Breast epithelium (tissue), 4 donors: ENCODE data around the gene SEC14L1. TPM values are rescaled to one million over a fixed set of nuclear protein-coding genes. Genes with fewer than 3 reads are reported as not detected.

Experiments
- DNase-seq, 2 donors: peaks; one replicate each; pipeline ENCODE4 v3.0.0-alpha.2; 2019; ENCODE audit warnings: low spot score in 2 of 2
- H3K27ac ChIP-seq, 2 donors: fragments of 200-600 bp; sonication (generic) in 1 of 2; one replicate each; pipeline ENCODE4 v1.5.1; 2016 to 2019; ENCODE audit warnings: mild to moderate bottlenecking in 1 of 2
- H3K27me3 ChIP-seq, 2 donors: fragments of 200-600 bp; sonication (generic) in 1 of 2; one replicate each; pipeline versions ENCODE4 v1.5.1 to v1.6.0; 2017 to 2019; ENCODE audit warnings: control low read depth in 1 of 2, mild to moderate bottlenecking in 1 of 2
- H3K36me3 ChIP-seq: fragments of 200-600 bp; one replicate; pipeline ENCODE4 v1.5.1; 2019
- H3K4me1 ChIP-seq, 2 donors: fragments of 200-600 bp; sonication (generic); one replicate each; pipeline ENCODE4 v1.5.1; 2016 to 2019; ENCODE audit warnings: control low read depth in 1 of 2
- H3K4me3 ChIP-seq, 3 donors: fragments of 200-600 bp; sonication (generic); 1 replicate in 2 of 3; 2 replicates in 1 of 3; pipeline ENCODE4 v1.5.1; 2016 to 2019; ENCODE audit warnings: mild to moderate bottlenecking in 3 of 3, moderate library complexity in 2 of 3
- H3K9me3 ChIP-seq, 2 donors: fragments of 200-600 bp; sonication (generic) in 1 of 2; one replicate each; pipeline ENCODE4 v1.5.1; 2016 to 2019; ENCODE audit warnings: control low read depth in 1 of 2
- POLR2A ChIP-seq: fragments of 450-650 bp; IDR thresholded peaks from one replicate; pipeline ENCODE4 v1.6.1; 2016; ENCODE audit warnings: antibody characterized with exemption, mild to moderate bottlenecking, moderate library complexity
- POLR2AphosphoS5 ChIP-seq, 3 donors: sonication (generic); formaldehyde crosslinking; IDR thresholded peaks; one replicate each; pipeline ENCODE4 v1.6.1; 2017; ENCODE audit warnings: antibody characterized with exemption in 3 of 3
- intact Hi-C: fragments of 100-400 bp; cut with DNase I; formaldehyde crosslinking; loops from one replicate; pipeline ENCODE4 v1.15.1; 2023; ENCODE audit warnings: low total_unique reads
- total RNA-seq, 3 donors: library from RNA; depleted of rRNA; stranded (reverse); fragments of >200 nt; gene quantifications; one replicate each; pipeline ENCODE4 v1.1.0, GENCODE V29; 2016
- TF ChIP-seq, protein P1 (sequence below), 3 donors: fragments of 450-650 bp; IDR thresholded peaks; one replicate each; pipeline ENCODE4 v1.5.1; 2016 to 2017; ENCODE audit warnings: antibody characterized with exemption in 3 of 3, mild to moderate bottlenecking in 3 of 3, moderate library complexity in 3 of 3

SEC14L1 gene
- total RNA-seq, 3 donors from 2014 or later = 52.2 to 106 (median 59.6) TPM

DNA sequence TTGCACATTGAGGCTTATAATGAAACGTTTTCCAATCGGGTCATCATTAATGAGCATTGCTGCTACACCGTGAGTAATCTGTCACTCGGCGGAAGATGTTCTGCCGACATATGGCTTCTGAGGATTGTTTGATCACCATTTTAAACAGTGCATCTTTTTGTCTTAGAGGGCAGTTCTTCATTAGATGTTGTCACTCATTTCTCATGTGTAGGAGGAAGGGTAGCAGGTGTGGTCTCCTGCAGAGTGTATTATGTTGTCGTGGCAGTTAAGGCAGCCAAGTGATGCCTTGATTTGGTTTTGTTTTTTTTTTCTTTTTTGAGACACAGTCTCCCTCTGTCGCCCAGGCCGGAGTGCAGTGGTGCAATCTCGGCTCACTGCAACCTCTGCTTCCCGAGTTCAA is 50.5 kb downstream of the SEC14L1 start:
- no peak for TF ChIP-seq POLR2AphosphoS5 (IDR thresholded peaks at IDR 0.05)
- no peak overlapping the region for H3K4me3 ChIP-seq
- intact Hi-C loops = no loop called here
- H3K27me3 ChIP-seq = no peaks in the 10 kb centered on the region
- no peak overlapping the region for H3K27ac ChIP-seq
- H3K4me1 ChIP-seq = no peaks in the 10 kb centered on the region
- H3K9me3 ChIP-seq = no peaks in the 10 kb centered on the region
- H3K36me3 ChIP-seq = no peaks in the 10 kb centered on the region
- no peak for DNase-seq

DNA sequence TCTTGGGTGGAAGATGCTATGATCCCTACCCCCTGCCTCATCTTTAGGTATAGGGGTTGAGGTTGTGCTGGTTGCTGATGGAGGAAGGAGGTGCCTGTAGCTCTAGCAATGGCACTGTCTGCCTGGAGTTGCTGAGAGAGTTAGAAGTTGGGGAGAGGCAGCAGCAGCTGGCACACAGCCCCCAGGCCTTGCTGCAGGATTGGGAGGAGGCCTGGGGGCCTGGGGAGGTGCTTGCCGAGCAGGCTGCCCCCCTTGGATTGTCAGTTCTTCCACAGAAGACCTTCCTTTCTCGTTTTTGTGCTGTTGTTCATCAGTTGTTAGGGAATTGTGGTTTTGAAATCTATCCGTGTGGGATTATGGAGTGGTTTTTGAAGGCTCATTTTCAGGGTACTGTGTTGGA is 52.9 kb downstream of the SEC14L1 start:
- H3K9me3 ChIP-seq = no peaks in the 10 kb centered on the region
- DNase-seq = no peak
- H3K36me3 ChIP-seq = peaks cover 11% of the 10 kb centered on the region
- no peak overlapping the region for H3K4me3 ChIP-seq
- no peak for TF ChIP-seq POLR2A
- TF ChIP-seq, protein P1, sequence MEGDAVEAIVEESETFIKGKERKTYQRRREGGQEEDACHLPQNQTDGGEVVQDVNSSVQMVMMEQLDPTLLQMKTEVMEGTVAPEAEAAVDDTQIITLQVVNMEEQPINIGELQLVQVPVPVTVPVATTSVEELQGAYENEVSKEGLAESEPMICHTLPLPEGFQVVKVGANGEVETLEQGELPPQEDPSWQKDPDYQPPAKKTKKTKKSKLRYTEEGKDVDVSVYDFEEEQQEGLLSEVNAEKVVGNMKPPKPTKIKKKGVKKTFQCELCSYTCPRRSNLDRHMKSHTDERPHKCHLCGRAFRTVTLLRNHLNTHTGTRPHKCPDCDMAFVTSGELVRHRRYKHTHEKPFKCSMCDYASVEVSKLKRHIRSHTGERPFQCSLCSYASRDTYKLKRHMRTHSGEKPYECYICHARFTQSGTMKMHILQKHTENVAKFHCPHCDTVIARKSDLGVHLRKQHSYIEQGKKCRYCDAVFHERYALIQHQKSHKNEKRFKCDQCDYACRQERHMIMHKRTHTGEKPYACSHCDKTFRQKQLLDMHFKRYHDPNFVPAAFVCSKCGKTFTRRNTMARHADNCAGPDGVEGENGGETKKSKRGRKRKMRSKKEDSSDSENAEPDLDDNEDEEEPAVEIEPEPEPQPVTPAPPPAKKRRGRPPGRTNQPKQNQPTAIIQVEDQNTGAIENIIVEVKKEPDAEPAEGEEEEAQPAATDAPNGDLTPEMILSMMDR (IDR thresholded peaks at IDR 0.05) = no peak
- no peak for TF ChIP-seq POLR2AphosphoS5 (IDR thresholded peaks at IDR 0.05)
- H3K27me3 ChIP-seq = no peaks in the 10 kb centered on the region
- no peak overlapping the region for H3K27ac ChIP-seq
- H3K4me1 ChIP-seq = no peaks in the 10 kb centered on the region
- intact Hi-C loops = loop anchor here (1.0 kb wide), 1 partner anchor 15 kb away; no protein-coding TSS in a partner anchor

DNA sequence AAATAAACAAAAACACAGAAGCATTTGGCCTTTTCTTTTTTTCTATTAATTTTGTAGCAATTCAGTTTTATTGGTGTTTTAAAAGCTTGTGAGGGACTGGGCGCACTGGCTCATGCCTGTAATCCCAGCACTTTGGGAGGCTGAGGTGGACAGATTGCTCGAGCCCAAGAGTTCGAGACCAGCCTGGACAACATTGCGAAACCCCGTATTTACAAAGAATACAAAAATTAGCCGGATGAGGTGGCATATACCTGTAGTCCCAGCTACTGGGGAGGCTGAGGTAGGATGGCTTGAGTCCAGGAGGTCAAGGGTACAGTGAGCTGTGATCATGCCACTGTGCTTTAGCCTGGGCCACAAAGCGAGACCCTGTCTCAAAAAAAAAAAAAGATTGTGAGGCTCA is 53.4 kb downstream of the SEC14L1 start:
- Histone ChIP-seq H3K27me3 (no peaks in the 10 kb centered on the region), H3K27ac (no peak overlapping the region), H3K4me1 (no peaks in the 10 kb centered on the region), H3K9me3 (no peaks in the 10 kb centered on the region), H3K4me3 (no peak overlapping the region), H3K36me3 (peaks cover 11% of the 10 kb centered on the region)
- intact Hi-C loops = no loop called here
- no peak for DNase-seq
- TF ChIP-seq POLR2AphosphoS5 (IDR thresholded peaks at IDR 0.05) (no peak), POLR2A (no peak)
- TF ChIP-seq, protein P1 (IDR thresholded peaks at IDR 0.05) = no peak

DNA sequence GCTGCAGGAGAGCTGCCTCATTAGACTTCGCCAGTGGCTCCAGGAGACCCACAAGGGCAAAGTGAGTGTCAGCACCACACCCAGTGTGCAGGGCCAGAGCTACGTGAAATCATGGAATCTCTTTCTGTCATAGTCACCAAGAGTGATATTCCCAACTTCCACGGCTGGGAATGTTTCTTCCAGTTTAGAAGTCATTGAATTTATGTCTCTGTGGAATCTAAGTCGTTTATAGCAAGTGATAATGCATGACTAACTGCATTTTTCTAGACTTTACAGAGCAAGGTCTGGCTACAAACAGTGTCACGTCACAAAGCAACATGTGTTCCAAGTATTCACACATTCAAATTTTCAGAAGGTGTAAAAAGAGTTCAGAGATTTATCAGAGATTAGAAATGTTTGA is 55.5 kb downstream of the SEC14L1 start:
- no peak overlapping the region for H3K27ac ChIP-seq
- H3K4me3 ChIP-seq = no peak overlapping the region
- TF ChIP-seq POLR2A (no peak), POLR2AphosphoS5 (IDR thresholded peaks at IDR 0.05) (no peak)
- TF ChIP-seq, protein P1 (IDR thresholded peaks at IDR 0.05) = no peak
- intact Hi-C loops = no loop called here
- no peaks in the 10 kb centered on the region for H3K27me3 ChIP-seq
- H3K9me3 ChIP-seq = no peaks in the 10 kb centered on the region
- peaks cover 11% of the 10 kb centered on the region for H3K36me3 ChIP-seq
- no peaks in the 10 kb centered on the region for H3K4me1 ChIP-seq
- no peak for DNase-seq

DNA sequence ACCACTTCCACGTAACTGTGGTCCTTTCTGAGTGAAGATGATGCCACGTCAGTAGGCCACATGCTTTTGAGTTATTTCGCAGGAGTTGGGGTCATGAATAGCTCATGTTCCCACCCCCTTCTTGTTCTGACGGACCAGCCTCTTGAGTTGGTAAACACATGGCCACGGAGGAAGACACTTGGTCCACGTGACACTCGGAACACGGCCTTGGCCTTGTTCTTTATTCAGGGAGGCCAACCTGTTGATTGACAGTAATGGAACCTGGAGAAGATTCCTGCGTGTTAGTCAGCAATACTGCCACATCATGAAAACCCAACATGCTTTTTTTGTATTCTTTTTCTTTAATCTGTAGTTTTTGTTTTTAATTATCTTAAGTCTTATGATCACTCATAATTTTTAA is 56.3 kb downstream of the SEC14L1 start:
- Histone ChIP-seq H3K27ac (no peak overlapping the region), H3K4me1 (no peaks in the 10 kb centered on the region), H3K36me3 (peaks cover 11% of the 10 kb centered on the region), H3K9me3 (no peaks in the 10 kb centered on the region), H3K4me3 (no peak overlapping the region), H3K27me3 (no peaks in the 10 kb centered on the region)
- intact Hi-C loops = no loop called here
- TF ChIP-seq POLR2A (no peak), POLR2AphosphoS5 (IDR thresholded peaks at IDR 0.05) (no peak)
- TF ChIP-seq, protein P1 (IDR thresholded peaks at IDR 0.05) = no peak
- DNase-seq = no peak

DNA sequence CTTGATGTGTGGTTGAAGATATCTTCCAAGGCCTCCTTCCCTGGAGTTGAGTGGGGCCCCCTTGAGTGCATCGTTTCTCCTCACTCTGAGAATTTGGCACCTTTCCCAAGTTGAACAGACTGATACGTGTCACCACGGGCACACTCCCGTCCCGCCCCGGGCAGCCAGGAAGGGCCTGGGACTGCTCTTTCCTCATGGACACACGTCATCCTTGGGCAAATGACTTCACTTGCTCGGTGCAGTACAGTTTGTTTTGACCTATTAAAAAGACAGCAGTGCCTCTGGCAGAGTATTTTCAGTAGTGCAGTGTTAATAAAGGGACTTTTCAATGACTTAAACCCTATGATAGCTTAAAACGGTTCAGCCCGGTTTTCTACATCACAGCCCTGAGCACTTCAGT is 59.9 kb downstream of the SEC14L1 start:
- DNase-seq = no peak
- Histone ChIP-seq H3K4me1 (no peaks in the 10 kb centered on the region), H3K27me3 (no peaks in the 10 kb centered on the region), H3K4me3 (no peak overlapping the region), H3K36me3 (peaks cover 22% of the 10 kb centered on the region), H3K27ac (no peak overlapping the region), H3K9me3 (no peaks in the 10 kb centered on the region)
- intact Hi-C loops = no loop called here
- TF ChIP-seq POLR2AphosphoS5 (IDR thresholded peaks at IDR 0.05) (no peak), POLR2A (no peak)
- TF ChIP-seq, protein P1 (IDR thresholded peaks at IDR 0.05) = no peak
